Activated CD8-positive, alpha-beta memory T cell treated with anti-CD3 and anti-CD28 coated beads for 36 hours (primary cell): ENCODE data around the gene PLCH1. TPM values are rescaled to one million over a fixed set of nuclear protein-coding genes. Genes with fewer than 3 reads are reported as not detected.

Experiments
- CTCF ChIA-PET: fragments of 350-600 bp; sonication (Branson Sonifier 250); formaldehyde crosslinking; loops from one replicate; lab custom pipeline; 2021; ENCODE audit warnings: antibody characterized with exemption; lab: Charles Lee
- POLR2A ChIA-PET: fragments of 350-600 bp; sonication (Branson Sonifier 250); formaldehyde crosslinking; loops from one replicate; lab custom pipeline; 2021; ENCODE audit warnings: antibody characterized with exemption; lab: Charles Lee
- total RNA-seq, 2 experiments: library from RNA; stranded (reverse); gene quantifications; one replicate each; pipeline ENCODE4 v1.2.3, GENCODE V29; 2021

The PLCH1 gene
- total RNA-seq, 2 experiments from 2014 or later, result 0.08 to 0.10 TPM

GRCh38 chr3:155448531-155448930 is 296.3 kb downstream of the PLCH1 start:
- ChIA-PET CTCF (no interaction called here), POLR2A (no interaction called here)

GRCh38 chr3:155446366-155446765 is 298.5 kb downstream of the PLCH1 start:
- POLR2A ChIA-PET, result no interaction called here
- CTCF ChIA-PET, result no interaction called here

- ChIA-PET POLR2A (no interaction called here), CTCF (no interaction called here)
These were observed 300.1 kb downstream of the PLCH1 start for GRCh38 chr3:155444771-155445170.

- POLR2A ChIA-PET, result no interaction called here
- CTCF ChIA-PET, result no interaction called here
These were observed 301.1 kb downstream of the PLCH1 start for GRCh38 chr3:155443815-155444214.

GRCh38 chr3:155442072-155442471 is 302.8 kb downstream of the PLCH1 start:
- CTCF ChIA-PET, result no interaction called here
- POLR2A ChIA-PET, result no interaction called here

- POLR2A ChIA-PET, result no interaction called here
- CTCF ChIA-PET, result no interaction called here
These were observed 303.4 kb downstream of the PLCH1 start for GRCh38 chr3:155441506-155441905.

- POLR2A ChIA-PET, result no interaction called here
These were observed 303.8 kb downstream of the PLCH1 start for GRCh38 chr3:155441026-155441425.

GRCh38 chr3:155435821-155436220 is 309.1 kb downstream of the PLCH1 start:
- ChIA-PET POLR2A (no interaction called here), CTCF (no interaction called here)

More at GRCh38 chr3:155441026-155441425, 303.8 kb downstream of the PLCH1 start:
- CTCF ChIA-PET, result interaction anchor here (0.6 kb wide), 1 partner anchor 10 kb away, joined by 3 read pairs; no protein-coding TSS in a partner anchor

- POLR2A ChIA-PET, result no interaction called here
These were observed 312.9 kb downstream of the PLCH1 start for GRCh38 chr3:155431856-155432570.

GRCh38 chr3:155428563-155428962 is 316.3 kb downstream of the PLCH1 start:
- ChIA-PET POLR2A (no interaction called here), CTCF (no interaction called here)

More at GRCh38 chr3:155431856-155432570, 312.9 kb downstream of the PLCH1 start:
- CTCF ChIA-PET, result interaction anchor here (0.6 kb wide), 1 partner anchor 146 kb away, joined by 3 read pairs; no protein-coding TSS in a partner anchor

GRCh38 chr3:155426524-155427230 is 318.2 kb downstream of the PLCH1 start:
- POLR2A ChIA-PET, result no interaction called here

GRCh38 chr3:155425396-155425795 is 319.5 kb downstream of the PLCH1 start:
- ChIA-PET POLR2A (no interaction called here), CTCF (no interaction called here)

More at GRCh38 chr3:155426524-155427230, 318.2 kb downstream of the PLCH1 start:
- CTCF ChIA-PET, result no interaction called here

GRCh38 chr3:155424323-155424710 is 320.6 kb downstream of the PLCH1 start:
- CTCF ChIA-PET, result no interaction called here

GRCh38 chr3:155423526-155424322 is 321.1 kb downstream of the PLCH1 start:
- ChIA-PET CTCF (no interaction called here), POLR2A (no interaction called here)

More at GRCh38 chr3:155424323-155424710, 320.6 kb downstream of the PLCH1 start:
- POLR2A ChIA-PET, result no interaction called here

- POLR2A ChIA-PET, result no interaction called here
These were observed 323.9 kb downstream of the PLCH1 start for GRCh38 chr3:155420881-155421486.

GRCh38 chr3:155420406-155420805 is 324.5 kb downstream of the PLCH1 start:
- CTCF ChIA-PET, result no interaction called here

More at GRCh38 chr3:155420881-155421486, 323.9 kb downstream of the PLCH1 start:
- CTCF ChIA-PET, result no interaction called here

GRCh38 chr3:155418407-155418806 is 326.5 kb downstream of the PLCH1 start:
- POLR2A ChIA-PET, result no interaction called here
- CTCF ChIA-PET, result no interaction called here

More at GRCh38 chr3:155420406-155420805, 324.5 kb downstream of the PLCH1 start:
- POLR2A ChIA-PET, result no interaction called here

- POLR2A ChIA-PET, result no interaction called here
- CTCF ChIA-PET, result no interaction called here
These were observed 327.8 kb downstream of the PLCH1 start for GRCh38 chr3:155417119-155417517.

GRCh38 chr3:155416500-155417118 is 328.3 kb downstream of the PLCH1 start:
- ChIA-PET POLR2A (no interaction called here), CTCF (interaction anchor here (0.7 kb wide), 1 partner anchor 15 kb away, joined by 3 read pairs; no protein-coding TSS in a partner anchor)
